Tibial artery (tissue), 4 donors: Measurements from ENCODE around the gene USP11.
A peak's percentile ranks its signal among the peaks of the same experiment; 100 is the strongest.

Experiments used
- DNase-seq, 2 donors: peaks; one replicate each; pipeline ENCODE4 v3.0.0-alpha.2; 2019
- H3K27ac ChIP-seq, 2 donors: fragments of 200-600 bp; sonication (generic) in 1 of 2; 1 replicate in 1 of 2; 2 replicates in 1 of 2; pipeline ENCODE4 v1.5.1; 2018 to 2019; ENCODE audit warnings: mild to moderate bottlenecking in 1 of 2
- H3K27me3 ChIP-seq, 2 donors: fragments of 200-600 bp; sonication (generic) in 1 of 2; one replicate each; pipeline versions ENCODE4 v1.5.1 to v1.6.0; 2016 to 2019
- H3K36me3 ChIP-seq, 3 donors: fragments of 200-600 bp; sonication (generic) in 2 of 3; one replicate each; pipeline ENCODE4 v1.5.1; 2016 to 2019; ENCODE audit warnings: mild to moderate bottlenecking in 2 of 3
- H3K4me1 ChIP-seq, 4 donors: fragments of 200-600 bp; sonication (generic) in 2 of 4; 1 replicate in 3 of 4; 2 replicates in 1 of 4; pipeline ENCODE4 v1.5.1; 2016 to 2019
- H3K4me3 ChIP-seq, 2 donors: fragments of 200-600 bp; sonication (generic) in 1 of 2; 1 replicate in 1 of 2; 2 replicates in 1 of 2; pipeline ENCODE4 v1.5.1; 2018 to 2019; ENCODE audit warnings: mild to moderate bottlenecking in 2 of 2
- H3K9me3 ChIP-seq, 3 donors: fragments of 200-600 bp; sonication (generic) in 1 of 3; one replicate each; pipeline ENCODE4 v1.5.1; 2016 to 2019
- intact Hi-C: fragments of 100-400 bp; cut with DNase I; formaldehyde crosslinking; loops from one replicate; pipeline ENCODE4 v1.15.0; 2023; ENCODE audit warnings: low total_unique reads
- TF ChIP-seq, protein P1 (sequence below), 2 experiments: fragments of 200-600 bp in 1 of 2; fragments of 450-650 bp in 1 of 2; IDR thresholded peaks; one replicate each; pipeline ENCODE4 v1.5.1; 2017 to 2019; ENCODE audit warnings: antibody characterized with exemption in 2 of 2, mild to moderate bottlenecking in 1 of 2, moderate library complexity in 1 of 2

Gene USP11

DNA sequence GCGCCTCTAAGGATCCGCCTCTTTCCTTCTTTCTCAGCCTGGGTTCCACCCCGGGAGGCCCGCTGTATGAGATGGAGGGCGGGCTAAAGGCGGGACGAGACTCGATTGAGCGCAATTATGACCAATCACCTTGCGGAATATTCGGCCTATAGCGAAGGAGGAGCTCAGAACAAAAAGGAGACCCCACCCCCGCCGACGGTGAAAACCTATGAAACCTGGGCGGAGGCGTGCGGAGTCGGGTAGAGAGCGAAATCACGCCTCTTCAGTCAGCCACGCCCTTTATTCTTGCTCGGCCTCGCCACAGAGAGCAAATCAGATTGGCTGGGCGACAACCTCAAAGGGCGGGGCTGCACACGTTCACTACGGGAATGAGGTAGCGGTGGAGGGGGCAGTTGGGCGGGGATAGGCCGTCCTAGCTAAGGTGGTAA lies 14.9 kb upstream of the USP11 start:
- intact Hi-C loops = no loop called here

DNA sequence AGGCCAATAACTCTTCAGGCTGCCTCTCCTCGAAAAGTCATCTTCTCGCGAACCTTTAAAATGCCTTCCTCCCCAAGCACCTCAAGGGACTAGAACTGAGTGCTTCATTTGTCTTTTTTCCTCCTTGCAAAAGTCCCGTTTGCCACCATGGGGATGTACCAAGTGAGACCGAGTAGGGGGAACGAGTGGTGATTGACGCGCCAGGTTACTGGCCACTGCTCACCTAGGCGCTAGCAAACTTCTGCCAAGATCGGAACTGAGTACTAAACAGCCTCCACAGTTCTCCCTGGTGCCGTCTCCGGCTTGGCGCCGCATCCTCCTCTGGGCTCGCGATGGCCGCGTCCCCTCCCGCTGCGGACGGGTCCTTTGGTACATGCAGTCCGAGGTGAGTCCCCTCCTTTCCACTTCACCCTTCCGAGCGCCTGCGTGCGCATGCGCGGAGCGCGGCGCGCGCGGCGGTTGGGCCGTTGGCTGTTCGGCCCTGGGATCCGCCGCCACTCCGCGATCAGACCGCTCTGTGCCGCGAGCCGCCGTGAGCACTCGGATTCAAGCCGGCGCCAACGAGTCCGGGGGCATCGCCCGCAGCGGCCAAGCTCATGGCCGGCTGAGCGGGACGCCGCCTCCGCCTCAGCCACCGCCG lies 14.4 kb upstream of the USP11 start, which contains the start of gene CDK16:
Gene CDK16, plus strand, starts transcription at position 402 of the 640 bp plus-strand sequence. CDS start 4,877 bp downstream, outside the sequence.
- intact Hi-C loops = no loop called here
- no peaks in the 10 kb centered on the region for H3K27me3 ChIP-seq
- peak; percentile 58 to 86 for DNase-seq
- peak within 1 kb of the TSS; percentile 88 to 93 for H3K4me3 ChIP-seq
- peaks cover 0 to 28% (median 21%) of the 10 kb centered on the region in 4 donors for H3K4me1 ChIP-seq
- H3K27ac ChIP-seq = peak within 1 kb of the TSS; percentile 94 to 96
- TF ChIP-seq, protein P1, sequence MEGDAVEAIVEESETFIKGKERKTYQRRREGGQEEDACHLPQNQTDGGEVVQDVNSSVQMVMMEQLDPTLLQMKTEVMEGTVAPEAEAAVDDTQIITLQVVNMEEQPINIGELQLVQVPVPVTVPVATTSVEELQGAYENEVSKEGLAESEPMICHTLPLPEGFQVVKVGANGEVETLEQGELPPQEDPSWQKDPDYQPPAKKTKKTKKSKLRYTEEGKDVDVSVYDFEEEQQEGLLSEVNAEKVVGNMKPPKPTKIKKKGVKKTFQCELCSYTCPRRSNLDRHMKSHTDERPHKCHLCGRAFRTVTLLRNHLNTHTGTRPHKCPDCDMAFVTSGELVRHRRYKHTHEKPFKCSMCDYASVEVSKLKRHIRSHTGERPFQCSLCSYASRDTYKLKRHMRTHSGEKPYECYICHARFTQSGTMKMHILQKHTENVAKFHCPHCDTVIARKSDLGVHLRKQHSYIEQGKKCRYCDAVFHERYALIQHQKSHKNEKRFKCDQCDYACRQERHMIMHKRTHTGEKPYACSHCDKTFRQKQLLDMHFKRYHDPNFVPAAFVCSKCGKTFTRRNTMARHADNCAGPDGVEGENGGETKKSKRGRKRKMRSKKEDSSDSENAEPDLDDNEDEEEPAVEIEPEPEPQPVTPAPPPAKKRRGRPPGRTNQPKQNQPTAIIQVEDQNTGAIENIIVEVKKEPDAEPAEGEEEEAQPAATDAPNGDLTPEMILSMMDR (IDR thresholded peaks at IDR 0.05) = no peak
- no peaks in the 10 kb centered on the region for H3K9me3 ChIP-seq
- peaks cover 5 to 36% (median 35%) of the 10 kb centered on the region in 3 donors for H3K36me3 ChIP-seq

More for the DNA sequence above, 14.9 kb upstream of the USP11 start:
- Histone ChIP-seq H3K4me3 (peak overlapping the region; percentile 88 to 93), H3K4me1 (peaks cover 0 to 28% (median 21%) of the 10 kb centered on the region in 4 donors), H3K36me3 (peaks cover 9 to 36% (median 35%) of the 10 kb centered on the region in 3 donors), H3K9me3 (no peaks in the 10 kb centered on the region), H3K27ac (peak overlapping the region; percentile 94 to 96), H3K27me3 (no peaks in the 10 kb centered on the region)
- TF ChIP-seq, protein P1 (IDR thresholded peaks at IDR 0.05) = no peak
- DNase-seq = peak; percentile 97 to 99

DNA sequence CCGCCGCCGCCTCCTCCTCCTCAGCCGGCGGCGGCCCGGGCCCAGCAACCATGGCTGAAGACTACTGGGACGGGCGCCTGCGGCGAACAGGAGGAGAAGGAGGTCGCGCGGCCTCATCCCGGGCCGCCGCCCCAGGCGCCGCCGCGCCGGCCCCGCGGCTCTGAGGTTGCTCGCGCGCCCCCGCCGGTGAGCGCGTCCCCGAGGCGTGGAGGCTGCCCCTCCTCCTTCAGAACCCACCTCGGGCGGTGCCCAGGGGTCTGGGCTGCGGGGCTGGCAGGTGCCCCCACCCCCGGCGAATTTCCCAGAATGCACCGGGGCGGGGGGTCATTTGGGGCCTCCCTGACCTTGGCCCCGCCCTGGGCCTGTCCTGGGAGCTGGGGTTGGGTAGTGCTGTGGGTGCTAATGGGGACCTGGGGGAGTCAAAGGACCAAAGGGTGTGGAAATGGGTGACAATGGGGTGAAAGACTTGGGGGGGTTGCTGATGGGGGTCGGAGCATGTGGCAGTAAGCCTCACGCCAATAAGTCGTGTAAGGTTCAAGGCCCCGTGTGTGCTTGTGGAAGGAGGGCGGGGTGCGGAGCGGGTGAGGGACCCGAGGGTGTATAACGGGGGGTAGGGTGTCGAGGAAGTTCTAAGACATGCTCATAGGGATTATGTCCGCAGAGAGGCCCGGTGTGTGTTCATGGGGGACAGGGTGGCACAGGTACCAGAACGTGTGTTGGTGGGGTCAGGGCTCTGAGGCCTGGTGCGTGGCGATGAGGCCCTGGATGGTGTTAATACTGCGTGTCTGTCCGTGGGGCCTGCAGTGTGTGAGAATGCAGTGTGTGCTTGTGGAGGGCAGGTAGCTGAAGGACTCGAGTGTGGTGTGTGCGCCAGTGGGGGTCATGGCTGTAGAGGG lies 13.6 kb upstream of the USP11 start:
- Histone ChIP-seq H3K27ac (peak overlapping the region; percentile 94 to 96), H3K27me3 (no peaks in the 10 kb centered on the region), H3K36me3 (peaks cover 5 to 36% (median 34%) of the 10 kb centered on the region in 3 donors), H3K4me3 (peak overlapping the region; percentile 88 to 93), H3K9me3 (no peaks in the 10 kb centered on the region), H3K4me1 (peaks cover 0 to 28% (median 21%) of the 10 kb centered on the region in 4 donors)
- peak; percentile 36 to 73 for DNase-seq
- intact Hi-C loops = no loop called here
- TF ChIP-seq, protein P1 (IDR thresholded peaks at IDR 0.05) = no peak

DNA sequence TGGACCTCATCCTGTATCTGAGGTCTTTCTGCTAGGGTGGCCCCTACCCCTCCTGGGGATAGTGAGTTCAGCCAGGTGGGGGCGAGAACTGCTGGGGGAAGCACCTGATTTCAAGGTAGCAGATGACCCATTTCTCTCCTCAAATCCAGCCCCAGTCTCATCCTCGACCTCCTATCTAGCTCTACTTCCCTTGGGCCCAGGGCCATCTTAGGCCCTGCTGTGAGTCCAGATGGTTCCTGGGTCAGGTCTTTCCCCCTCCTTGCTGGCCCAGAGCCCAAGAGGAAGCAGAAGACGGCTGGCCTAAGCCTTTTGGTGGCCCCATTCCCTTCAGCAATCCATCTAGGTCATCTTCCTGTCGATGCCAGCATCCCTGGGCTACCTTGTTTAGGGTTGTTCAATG lies 11.1 kb upstream of the USP11 start:
- H3K27me3 ChIP-seq = no peaks in the 10 kb centered on the region
- peaks cover 14 to 40% (median 39%) of the 10 kb centered on the region in 3 donors for H3K36me3 ChIP-seq
- intact Hi-C loops = no loop called here
- no peak for DNase-seq
- TF ChIP-seq, protein P1 (IDR thresholded peaks at IDR 0.05) = no peak
- no peaks in the 10 kb centered on the region for H3K9me3 ChIP-seq
- no peak overlapping the region for H3K27ac ChIP-seq
- no peak overlapping the region for H3K4me3 ChIP-seq
- H3K4me1 ChIP-seq = peaks cover 0 to 24% (median 15%) of the 10 kb centered on the region in 4 donors

DNA sequence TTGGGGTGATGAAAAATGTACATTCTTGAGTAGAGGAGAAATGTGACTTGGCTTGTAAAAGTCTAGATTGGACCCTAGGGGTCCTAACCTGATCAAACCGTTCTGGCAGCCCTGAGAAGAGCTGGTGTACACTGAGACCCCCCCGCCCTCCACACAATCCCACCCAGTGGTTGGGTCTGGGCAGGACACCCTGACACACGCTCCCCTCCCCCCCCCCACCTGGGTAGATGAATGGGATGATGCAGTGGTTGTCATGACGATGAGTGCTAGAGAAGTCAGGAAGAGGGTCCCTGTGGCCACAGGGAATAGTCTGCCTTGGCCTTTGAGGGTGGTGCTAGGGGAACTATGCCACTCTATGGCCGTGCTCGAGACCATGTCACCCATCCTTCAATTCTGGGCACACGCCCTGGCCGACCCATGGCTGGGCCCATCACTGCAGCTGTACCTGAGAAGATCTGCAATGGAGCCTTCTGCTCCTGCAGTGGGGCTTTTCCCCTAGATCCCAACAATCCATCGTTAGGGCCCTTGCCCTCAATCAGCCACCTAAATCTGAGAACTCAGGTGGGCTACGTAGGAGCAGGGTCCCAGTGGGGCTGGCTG lies 10.0 kb upstream of the USP11 start:
- Histone ChIP-seq H3K36me3 (peaks cover 19 to 51% (median 48%) of the 10 kb centered on the region in 3 donors), H3K27me3 (no peaks in the 10 kb centered on the region), H3K27ac (no peak overlapping the region), H3K4me1 (peaks cover 0 to 18% (median 10%) of the 10 kb centered on the region in 4 donors), H3K4me3 (no peak overlapping the region), H3K9me3 (no peaks in the 10 kb centered on the region)
- intact Hi-C loops = no loop called here
- TF ChIP-seq, protein P1 (IDR thresholded peaks at IDR 0.05) = no peak
- DNase-seq = peak in 1 of 2 donors; percentile 28
